IMR-90 (cell line): ENCODE measurements around the gene RENBP. TPM values are rescaled to one million over a fixed set of nuclear protein-coding genes. Genes with fewer than 3 reads are reported as not detected.

Source experiments
- ATAC-seq: fragments of 200-7000 bp; cut with Tn5 transposase; 2 replicates; pipeline ENCODE4 v1.9.1; 2020; ENCODE audit warnings: low read depth, mild to moderate bottlenecking, moderate library complexity
- BruUV-seq: library from RNA; stranded (reverse); fragments of 400-500 nt; replicated peaks from 2 replicates; lab custom pipeline; 2021; lab: Mats Ljungman, UMichigan
- CTCF ChIA-PET: fragments of 300-600 bp; formaldehyde crosslinking; extraction: SDS; loops from one replicate; lab custom pipeline; 2021; ENCODE audit warnings: antibody characterized with exemption; lab: Yijun Ruan, JAX
- POLR2A ChIA-PET: fragments of 300-600 bp; sonication (Branson Sonifier 250); formaldehyde crosslinking; loops from one replicate; lab custom pipeline; 2022; ENCODE audit warnings: antibody characterized with exemption; ENCODE audit not compliant: unreplicated experiment; lab: Charles Lee
- DNase-seq: peaks from one replicate; pipeline ENCODE4 v3.0.0; 2013
- H2AFZ ChIP-seq: replicated peaks from 2 replicates; pipeline ENCODE3; 2013; ENCODE audit warnings: low read length, mild to moderate bottlenecking; ENCODE audit not compliant: poor library complexity
- H2AK5ac ChIP-seq: 2 replicates; pipeline ENCODE4 v1.6.1; 2013; ENCODE audit warnings: low read depth, low read length, inconsistent platforms
- H2AK9ac ChIP-seq: replicated peaks from 2 replicates; pipeline ENCODE3; 2013; ENCODE audit warnings: mild to moderate bottlenecking, low read depth, low read length, moderate library complexity; ENCODE audit not compliant: poor library complexity
- H2BK120ac ChIP-seq: 2 replicates; pipeline ENCODE4 v1.6.1; 2013; ENCODE audit warnings: low read depth, low read length, inconsistent platforms
- H2BK15ac ChIP-seq: 3 replicates; pipeline ENCODE4 v1.6.1; 2013; ENCODE audit warnings: low read depth, low read length, inconsistent platforms
- H2BK20ac ChIP-seq: 2 replicates; pipeline ENCODE4 v1.6.1; 2013; ENCODE audit warnings: low read depth, mild to moderate bottlenecking, inconsistent platforms, low read length, moderate library complexity
- H2BK5ac ChIP-seq: 2 replicates; pipeline ENCODE4 v1.6.1; 2013; ENCODE audit warnings: mild to moderate bottlenecking, low read depth, low read length, inconsistent platforms; ENCODE audit not compliant: poor library complexity, severe bottlenecking
- H3K14ac ChIP-seq: replicated peaks from 2 replicates; pipeline ENCODE4 v1.6.1; 2013; ENCODE audit warnings: low read depth, low read length, inconsistent platforms
- H3K18ac ChIP-seq: 2 replicates; pipeline ENCODE4 v1.6.1; 2013; ENCODE audit warnings: low read depth, low read length, control low read depth
- H3K23ac ChIP-seq: 2 replicates; pipeline ENCODE4 v1.6.1; 2013; ENCODE audit warnings: low read depth, low read length, inconsistent platforms
- H3K27ac ChIP-seq: 2 replicates; pipeline ENCODE4 v1.5.1; 2013; ENCODE audit warnings: mild to moderate bottlenecking, control low read depth, low read length; ENCODE audit not compliant: insufficient read depth
- H3K27me3 ChIP-seq: 2 replicates; pipeline ENCODE4 v1.6.1; 2013; ENCODE audit warnings: low read length; ENCODE audit not compliant: control insufficient read depth, insufficient read depth
- H3K36me3 ChIP-seq: 2 replicates; pipeline ENCODE4 v1.6.1; 2013; ENCODE audit warnings: low read length, mixed read lengths; ENCODE audit not compliant: control insufficient read depth, insufficient read depth
- H3K4ac ChIP-seq: 2 replicates; pipeline ENCODE4 v1.6.1; 2013; ENCODE audit warnings: low read depth, low read length, inconsistent platforms
- H3K4me1 ChIP-seq: 2 replicates; pipeline ENCODE4 v1.6.1; 2013; ENCODE audit warnings: low read length, mixed read lengths; ENCODE audit not compliant: control insufficient read depth, insufficient read depth
- H3K4me2 ChIP-seq: 2 replicates; pipeline ENCODE4 v1.6.1; 2013; ENCODE audit warnings: low read depth, mild to moderate bottlenecking, control low read depth, low read length, moderate library complexity
- H3K4me3 ChIP-seq: 2 replicates; pipeline ENCODE4 v1.5.1; 2013; ENCODE audit warnings: low read depth, mild to moderate bottlenecking, control low read depth, low read length, moderate library complexity; ENCODE audit not compliant: insufficient read depth
- H3K56ac ChIP-seq: 2 replicates; pipeline ENCODE4 v1.6.1; 2013; ENCODE audit warnings: low read length, inconsistent platforms; ENCODE audit not compliant: insufficient read depth; ENCODE audit errors: extremely low read depth
- H3K79me1 ChIP-seq, 2 experiments: 2 replicates each; pipeline ENCODE4 v1.6.1; 2013; ENCODE audit warnings: low read length in 2 of 2, inconsistent platforms in 1 of 2, low read depth in 1 of 2
- H3K9ac ChIP-seq: 2 replicates; pipeline ENCODE4 v1.6.1; 2013; ENCODE audit warnings: low read depth, low read length, control low read depth
- H3K9me1 ChIP-seq: 2 replicates; pipeline ENCODE4 v1.6.1; 2013; ENCODE audit warnings: low read length, inconsistent platforms; ENCODE audit not compliant: insufficient read depth
- H3K9me3 ChIP-seq: 2 replicates; pipeline ENCODE4 v1.6.1; 2013; ENCODE audit warnings: low read length; ENCODE audit not compliant: control insufficient read depth, insufficient read depth
- H4K20me1 ChIP-seq: 2 replicates; pipeline ENCODE4 v1.6.1; 2013; ENCODE audit warnings: low read length, inconsistent platforms; ENCODE audit not compliant: insufficient read depth
- H4K5ac ChIP-seq: 2 replicates; pipeline ENCODE4 v1.6.1; 2013; ENCODE audit warnings: mild to moderate bottlenecking, low read depth, low read length, control low read depth
- H4K8ac ChIP-seq, 2 experiments: 2 replicates each; pipeline ENCODE4 v1.6.1; 2013; ENCODE audit warnings: low read depth in 2 of 2, low read length in 2 of 2, control low read depth in 1 of 2, inconsistent platforms in 1 of 2
- H4K91ac ChIP-seq: 2 replicates; pipeline ENCODE4 v1.6.1; 2013; ENCODE audit warnings: low read depth, low read length, inconsistent platforms; ENCODE audit not compliant: insufficient read depth
- CEBPB ChIP-seq: IDR thresholded peaks from 2 replicates; pipeline ENCODE4 v1.6.1; 2012; ENCODE audit warnings: low read depth, low read length, improper control_type of control experiment
- CHD1 ChIP-seq: IDR thresholded peaks from 2 replicates; pipeline ENCODE4 v1.6.1; 2012; ENCODE audit warnings: low read depth, low read length, improper control_type of control experiment
- MAFK ChIP-seq: IDR thresholded peaks from 2 replicates; pipeline ENCODE4 v1.6.1; 2012; ENCODE audit warnings: low read depth, low read length, improper control_type of control experiment
- MXI1 ChIP-seq: IDR thresholded peaks from 2 replicates; pipeline ENCODE4 v1.6.1; 2012; ENCODE audit warnings: low read depth, mild to moderate bottlenecking, low read length, moderate library complexity, borderline replicate concordance
- NFE2L2 ChIP-seq: fragments of 150-350 bp; IDR thresholded peaks from 2 replicates; pipeline ENCODE4 v1.6.1; 2016; ENCODE audit warnings: low read depth, mild to moderate bottlenecking, low read length
- RAD21 ChIP-seq: IDR thresholded peaks from 2 replicates; pipeline ENCODE4 v1.6.1; 2012; ENCODE audit warnings: low read length, improper control_type of control experiment
- RCOR1 ChIP-seq: IDR thresholded peaks from 2 replicates; pipeline ENCODE4 v1.6.1; 2012; ENCODE audit warnings: mild to moderate bottlenecking, low read length, improper control_type of control experiment; ENCODE audit not compliant: insufficient replicate concordance
- RFX5 ChIP-seq: IDR thresholded peaks from 2 replicates; pipeline ENCODE4 v1.8.0; 2012; ENCODE audit warnings: low read depth, mild to moderate bottlenecking, low read length, moderate library complexity
- SMC3 ChIP-seq: fragments of 150-350 bp; IDR thresholded peaks from 2 replicates; pipeline ENCODE4 v1.6.1; 2016; ENCODE audit warnings: low read depth, mild to moderate bottlenecking, antibody characterized with exemption, low read length, moderate library complexity
- WGBS, 2 experiments: methylation state at CpG; one replicate each; pipeline versions ENCODE4 v1.1.5 to v1.1.7; 2013; ENCODE audit warnings: missing lambda C conversion rate in 2 of 2; ENCODE audit not compliant: insufficient read length in 1 of 2; ENCODE audit errors: extremely low coverage in 2 of 2; 5-methylcytosine and 5-hydroxymethylcytosine counted together
- dilution Hi-C: fragments of 300-500 bp; cut with HindIII; formaldehyde crosslinking; loops from one replicate; pipeline ENCODE4 v1.14.3; 2018; ENCODE audit warnings: low sequenced_read_pairs; ENCODE audit not compliant: unreplicated experiment
- in situ Hi-C: fragments of 300-500 bp; cut with MboI; formaldehyde crosslinking; loops from 3 replicates; pipeline ENCODE4 v1.14.3; 2019; ENCODE audit warnings: low sequenced_read_pairs, inconsistent platforms, mixed read lengths
- intact Hi-C: fragments of 100-400 bp; cut with micrococcal nuclease; formaldehyde crosslinking; loops from 2 replicates; pipeline ENCODE4 v1.10.0; 2022
- polyA plus RNA-seq, 3 experiments: library from polyadenylated mRNA; depleted of rRNA; stranded (reverse); fragments of >200 nt; gene quantifications; 2 replicates each; pipeline ENCODE4 v1.2.3, GENCODE V29; 2012; ENCODE audit warnings: low replicate concordance in 1 of 3
- total RNA-seq: library from RNA; depleted of rRNA; stranded (reverse); fragments of >200 nt; gene quantifications from 2 replicates; pipeline ENCODE4 v1.2.3, GENCODE V29; 2012
- TF ChIP-seq, protein P1 (sequence below): conservative IDR thresholded peaks from 2 replicates; pipeline ENCODE4 v1.5.1; 2012; ENCODE audit warnings: mild to moderate bottlenecking, low read depth, low read length, improper control_type of control experiment
- TF ChIP-seq, protein P2 (sequence below): fragments of 150-350 bp; IDR thresholded peaks from 2 replicates; pipeline ENCODE4 v1.6.1; 2016; ENCODE audit warnings: low read depth, mild to moderate bottlenecking, low read length, moderate library complexity, borderline replicate concordance
- TF ChIP-seq, protein P3 (sequence below): fragments of 150-350 bp; IDR thresholded peaks from 2 replicates; pipeline ENCODE4 v1.6.1; 2017; ENCODE audit warnings: mild to moderate bottlenecking, antibody characterized with exemption, low read length, low read depth

Gene RENBP
- total and polyA plus RNA-seq, 2 of the 4 experiments (the other 2 are of a cell fraction), result 0.15 to 0.18 TPM

- Histone ChIP-seq H3K4me2 (no peak overlapping the region), H3K4ac (no peak overlapping the region), H3K4me3 (no peak overlapping the region), H3K79me1 (no peaks in the 10 kb centered on the region), H3K4me1 (no peaks in the 10 kb centered on the region), H3K36me3 (no peaks in the 10 kb centered on the region), H2AK9ac (no peak overlapping the region), H4K20me1 (no peaks in the 10 kb centered on the region), H3K18ac (no peak overlapping the region), H3K9me3 (no peaks in the 10 kb centered on the region), H3K27me3 (no peaks in the 10 kb centered on the region; the same call in 1 of the 2 replicates), H3K23ac (no peak overlapping the region), H2BK5ac (no peak overlapping the region), H2BK120ac (no peak overlapping the region), H4K91ac (no peak overlapping the region), H4K5ac (no peak overlapping the region), H3K14ac (no peak overlapping the region), H2AFZ (no peak overlapping the region), H2BK15ac (no peak overlapping the region), H3K27ac (no peak overlapping the region), H2BK20ac (no peak overlapping the region), H3K56ac (no peak overlapping the region), H4K8ac (no peak overlapping the region), H3K9me1 (no peaks in the 10 kb centered on the region), H2AK5ac (no peak overlapping the region), H3K9ac (no peak overlapping the region)
- BruUV-seq, result no TSS peak
- intact Hi-C loops, result no loop called here
- ChIA-PET POLR2A (no interaction called here), CTCF (no interaction called here)
- in situ Hi-C loops, result no loop called here
- TF ChIP-seq RFX5, result no peak
- TF ChIP-seq NFE2L2, result no peak
- TF ChIP-seq, protein P1, sequence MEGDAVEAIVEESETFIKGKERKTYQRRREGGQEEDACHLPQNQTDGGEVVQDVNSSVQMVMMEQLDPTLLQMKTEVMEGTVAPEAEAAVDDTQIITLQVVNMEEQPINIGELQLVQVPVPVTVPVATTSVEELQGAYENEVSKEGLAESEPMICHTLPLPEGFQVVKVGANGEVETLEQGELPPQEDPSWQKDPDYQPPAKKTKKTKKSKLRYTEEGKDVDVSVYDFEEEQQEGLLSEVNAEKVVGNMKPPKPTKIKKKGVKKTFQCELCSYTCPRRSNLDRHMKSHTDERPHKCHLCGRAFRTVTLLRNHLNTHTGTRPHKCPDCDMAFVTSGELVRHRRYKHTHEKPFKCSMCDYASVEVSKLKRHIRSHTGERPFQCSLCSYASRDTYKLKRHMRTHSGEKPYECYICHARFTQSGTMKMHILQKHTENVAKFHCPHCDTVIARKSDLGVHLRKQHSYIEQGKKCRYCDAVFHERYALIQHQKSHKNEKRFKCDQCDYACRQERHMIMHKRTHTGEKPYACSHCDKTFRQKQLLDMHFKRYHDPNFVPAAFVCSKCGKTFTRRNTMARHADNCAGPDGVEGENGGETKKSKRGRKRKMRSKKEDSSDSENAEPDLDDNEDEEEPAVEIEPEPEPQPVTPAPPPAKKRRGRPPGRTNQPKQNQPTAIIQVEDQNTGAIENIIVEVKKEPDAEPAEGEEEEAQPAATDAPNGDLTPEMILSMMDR, result no peak
- TF ChIP-seq, protein P2, sequence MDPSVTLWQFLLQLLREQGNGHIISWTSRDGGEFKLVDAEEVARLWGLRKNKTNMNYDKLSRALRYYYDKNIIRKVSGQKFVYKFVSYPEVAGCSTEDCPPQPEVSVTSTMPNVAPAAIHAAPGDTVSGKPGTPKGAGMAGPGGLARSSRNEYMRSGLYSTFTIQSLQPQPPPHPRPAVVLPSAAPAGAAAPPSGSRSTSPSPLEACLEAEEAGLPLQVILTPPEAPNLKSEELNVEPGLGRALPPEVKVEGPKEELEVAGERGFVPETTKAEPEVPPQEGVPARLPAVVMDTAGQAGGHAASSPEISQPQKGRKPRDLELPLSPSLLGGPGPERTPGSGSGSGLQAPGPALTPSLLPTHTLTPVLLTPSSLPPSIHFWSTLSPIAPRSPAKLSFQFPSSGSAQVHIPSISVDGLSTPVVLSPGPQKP, result no peak
- no peak for TF ChIP-seq MXI1
- TF ChIP-seq SMC3, result no peak
- TF ChIP-seq, protein P3, sequence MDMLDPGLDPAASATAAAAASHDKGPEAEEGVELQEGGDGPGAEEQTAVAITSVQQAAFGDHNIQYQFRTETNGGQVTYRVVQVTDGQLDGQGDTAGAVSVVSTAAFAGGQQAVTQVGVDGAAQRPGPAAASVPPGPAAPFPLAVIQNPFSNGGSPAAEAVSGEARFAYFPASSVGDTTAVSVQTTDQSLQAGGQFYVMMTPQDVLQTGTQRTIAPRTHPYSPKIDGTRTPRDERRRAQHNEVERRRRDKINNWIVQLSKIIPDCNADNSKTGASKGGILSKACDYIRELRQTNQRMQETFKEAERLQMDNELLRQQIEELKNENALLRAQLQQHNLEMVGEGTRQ, result no peak
- TF ChIP-seq RAD21, result no peak
- TF ChIP-seq RCOR1, result no peak
- no peak for TF ChIP-seq CHD1
- no peak for TF ChIP-seq MAFK
- TF ChIP-seq CEBPB, result no peak
- dilution Hi-C loops, result no loop called here
- DNase-seq (no peak), ATAC-seq (no peak)
- no CpG with 5 or more reads among the region's 3 CpGs for WGBS, 2 experiments
Observed at GRCh38 chrX:153991013-153991580, 46.7 kb upstream of the RENBP start.
